HL-60 (cell line): Measurements from ENCODE around the gene KIF26B.

ENCODE experiments used
- DNase-seq, 2 experiments: peaks; one replicate each; pipeline ENCODE4 v3.0.0-alpha.2; 2010 to 2020; ENCODE audit warnings: low read depth in 1 of 2, low spot score in 1 of 2
- H3K27ac ChIP-seq: fragments of 250-450 bp; sonication (Bioruptor Pico); replicated peaks from 2 replicates; pipeline ENCODE4 v1.5.1; 2020; ENCODE audit warnings: mild to moderate bottlenecking, moderate library complexity
- H3K27me3 ChIP-seq: fragments of 250-450 bp; sonication (Bioruptor Pico); 2 replicates; pipeline ENCODE4 v1.5.1; 2021; ENCODE audit warnings: mild to moderate bottlenecking, moderate library complexity; ENCODE audit not compliant: insufficient read depth, poor library complexity, severe bottlenecking
- H3K4me3 ChIP-seq: replicated peaks from 2 replicates; pipeline ENCODE4 v1.5.1; 2011; ENCODE audit warnings: mild to moderate bottlenecking, control low read depth, low read length; ENCODE audit not compliant: insufficient read depth
- CTCF ChIP-seq: IDR thresholded peaks from one replicate; pipeline ENCODE4 v1.5.1; 2011; ENCODE audit warnings: low read length, control low read depth, inconsistent platforms; ENCODE audit not compliant: insufficient read depth
- GABPA ChIP-seq: IDR thresholded peaks from 2 replicates; pipeline ENCODE4 v1.6.1; 2012; ENCODE audit warnings: low read depth
- POLR2AphosphoS5 ChIP-seq: IDR thresholded peaks from 2 replicates; pipeline ENCODE4 v1.6.1; 2012; ENCODE audit warnings: low read depth
- REST ChIP-seq: IDR thresholded peaks from 2 replicates; pipeline ENCODE4 v1.6.1; 2012; ENCODE audit warnings: low read depth; ENCODE audit not compliant: insufficient replicate concordance
- SPI1 ChIP-seq: IDR thresholded peaks from 2 replicates; pipeline ENCODE4 v1.6.1; 2012; ENCODE audit warnings: low read depth, mild to moderate bottlenecking, borderline replicate concordance

Gene KIF26B

GRCh38 chr1:245700631-245701030, 545.8 kb downstream of the KIF26B start:
- Histone ChIP-seq H3K4me3 (no peak overlapping the region), H3K27me3 (no peaks in the 10 kb centered on the region), H3K27ac (no peak overlapping the region)
- TF ChIP-seq REST, result no peak
- TF ChIP-seq SPI1, result no peak
- TF ChIP-seq CTCF, result no peak
- TF ChIP-seq POLR2AphosphoS5, result no peak
- no peak for TF ChIP-seq GABPA
- no peak for DNase-seq

GRCh38 chr1:245701631-245702030, 546.8 kb downstream of the KIF26B start:
- TF ChIP-seq POLR2AphosphoS5, result no peak
- TF ChIP-seq SPI1, result no peak
- TF ChIP-seq GABPA, result no peak
- TF ChIP-seq CTCF, result no peak
- TF ChIP-seq REST, result no peak
- Histone ChIP-seq H3K4me3 (no peak overlapping the region), H3K27ac (no peak overlapping the region), H3K27me3 (no peaks in the 10 kb centered on the region)
- DNase-seq, result no peak

- no peaks in the 10 kb centered on the region for H3K27me3 ChIP-seq
- H3K27ac ChIP-seq, result no peak overlapping the region
- TF ChIP-seq SPI1 (no peak), GABPA (no peak), POLR2AphosphoS5 (no peak), CTCF (no peak), REST (no peak)
- DNase-seq, result no peak
- H3K4me3 ChIP-seq, result no peak overlapping the region
These were observed 547.6 kb downstream of the KIF26B start for GRCh38 chr1:245702346-245702745.
